Trophoblast cell (in vitro differentiated cells and primary cell): ENCODE results near the gene PTPRE.

Experiments used
- DNase-seq, 2 donors: peaks; one replicate each; pipeline ENCODE4 v3.0.0-alpha.2; 2016
- H2AFZ ChIP-seq: 2 replicates; pipeline ENCODE4 v1.6.1; 2013; ENCODE audit warnings: low read length, moderate library complexity, mild to moderate bottlenecking; ENCODE audit not compliant: insufficient read depth, poor library complexity
- H2AK5ac ChIP-seq: 2 replicates; pipeline ENCODE4 v1.6.1; 2013; ENCODE audit warnings: mild to moderate bottlenecking, low read length
- H2BK120ac ChIP-seq: 2 replicates; pipeline ENCODE4 v1.6.1; 2013; ENCODE audit warnings: low read length, mild to moderate bottlenecking, moderate library complexity; ENCODE audit not compliant: insufficient read depth, poor library complexity
- H2BK12ac ChIP-seq: 2 replicates; pipeline ENCODE4 v1.6.1; 2013; ENCODE audit warnings: mild to moderate bottlenecking, low read length, moderate library complexity
- H2BK5ac ChIP-seq: 2 replicates; pipeline ENCODE4 v1.6.1; 2013; ENCODE audit warnings: low read length, low read depth, moderate library complexity, mild to moderate bottlenecking; ENCODE audit not compliant: poor library complexity
- H3K14ac ChIP-seq: 2 replicates; pipeline ENCODE4 v1.6.1; 2013; ENCODE audit warnings: mild to moderate bottlenecking, low read length
- H3K18ac ChIP-seq: 2 replicates; pipeline ENCODE4 v1.6.1; 2013; ENCODE audit warnings: mild to moderate bottlenecking, low read length
- H3K23ac ChIP-seq: 2 replicates; pipeline ENCODE4 v1.6.1; 2013; ENCODE audit warnings: low read length
- H3K27ac ChIP-seq: 2 replicates; pipeline ENCODE4 v1.5.1; 2013; ENCODE audit warnings: low read depth, mild to moderate bottlenecking, inconsistent platforms, low read length, moderate library complexity
- H3K27me3 ChIP-seq: 2 replicates; pipeline ENCODE4 v1.6.1; 2013; ENCODE audit warnings: inconsistent platforms, mild to moderate bottlenecking, low read length, moderate library complexity; ENCODE audit not compliant: insufficient read depth
- H3K36me3 ChIP-seq, 2 experiments: 1 replicate in 1 of 2; 2 replicates in 1 of 2; pipeline ENCODE4 v1.6.1; 2013; ENCODE audit warnings: low read length in 2 of 2, mild to moderate bottlenecking in 2 of 2, moderate library complexity in 1 of 2; ENCODE audit not compliant: insufficient read depth in 2 of 2, control insufficient read depth in 1 of 2
- H3K4ac ChIP-seq: 2 replicates; pipeline ENCODE4 v1.6.1; 2013; ENCODE audit warnings: low read depth, mild to moderate bottlenecking, low read length, moderate library complexity
- H3K4me1 ChIP-seq, 2 experiments: 1 replicate in 1 of 2; 2 replicates in 1 of 2; pipeline ENCODE4 v1.6.1; 2013; ENCODE audit warnings: low read length in 2 of 2, mild to moderate bottlenecking in 2 of 2, moderate library complexity in 1 of 2; ENCODE audit not compliant: insufficient read depth in 2 of 2, control insufficient read depth in 1 of 2
- H3K4me2 ChIP-seq: 2 replicates; pipeline ENCODE4 v1.6.1; 2013; ENCODE audit warnings: inconsistent platforms, mild to moderate bottlenecking, low read length, moderate library complexity
- H3K4me3 ChIP-seq: 2 replicates; pipeline ENCODE4 v1.5.1; 2013; ENCODE audit warnings: mild to moderate bottlenecking, low read depth, low read length, inconsistent platforms
- H3K79me1 ChIP-seq: one replicate; pipeline ENCODE4 v1.6.1; 2013; ENCODE audit warnings: low read length
- H3K79me2 ChIP-seq: 2 replicates; pipeline ENCODE4 v1.6.1; 2013; ENCODE audit warnings: low read length, mild to moderate bottlenecking; ENCODE audit not compliant: control insufficient read depth, insufficient read depth, poor library complexity
- H3K9ac ChIP-seq: 2 replicates; pipeline ENCODE4 v1.6.1; 2013; ENCODE audit warnings: mild to moderate bottlenecking, low read length
- H3K9me3 ChIP-seq: 2 replicates; pipeline ENCODE4 v1.6.1; 2013; ENCODE audit warnings: low read depth, mild to moderate bottlenecking, control low read depth, inconsistent platforms, low read length; ENCODE audit not compliant: insufficient read depth
- H4K12ac ChIP-seq: 2 replicates; pipeline ENCODE4 v1.6.1; 2013; ENCODE audit warnings: low read depth, mild to moderate bottlenecking, low read length, moderate library complexity
- H4K8ac ChIP-seq: 2 replicates; pipeline ENCODE4 v1.6.1; 2013; ENCODE audit warnings: low read depth, mild to moderate bottlenecking, low read length, moderate library complexity
- H4K91ac ChIP-seq: one replicate; pipeline ENCODE4 v1.6.1; 2013; ENCODE audit warnings: low read depth, mild to moderate bottlenecking, low read length, moderate library complexity
- WGBS: extraction: QIAGEN DNeasy Blood & Tissue Kit; methylation state at CpG from one replicate; pipeline ENCODE4 v1.1.7; 2013; ENCODE audit warnings: missing lambda C conversion rate; ENCODE audit not compliant: insufficient read length, insufficient coverage; ENCODE audit errors: extremely low coverage; 5-methylcytosine and 5-hydroxymethylcytosine counted together

The PTPRE gene

DNA sequence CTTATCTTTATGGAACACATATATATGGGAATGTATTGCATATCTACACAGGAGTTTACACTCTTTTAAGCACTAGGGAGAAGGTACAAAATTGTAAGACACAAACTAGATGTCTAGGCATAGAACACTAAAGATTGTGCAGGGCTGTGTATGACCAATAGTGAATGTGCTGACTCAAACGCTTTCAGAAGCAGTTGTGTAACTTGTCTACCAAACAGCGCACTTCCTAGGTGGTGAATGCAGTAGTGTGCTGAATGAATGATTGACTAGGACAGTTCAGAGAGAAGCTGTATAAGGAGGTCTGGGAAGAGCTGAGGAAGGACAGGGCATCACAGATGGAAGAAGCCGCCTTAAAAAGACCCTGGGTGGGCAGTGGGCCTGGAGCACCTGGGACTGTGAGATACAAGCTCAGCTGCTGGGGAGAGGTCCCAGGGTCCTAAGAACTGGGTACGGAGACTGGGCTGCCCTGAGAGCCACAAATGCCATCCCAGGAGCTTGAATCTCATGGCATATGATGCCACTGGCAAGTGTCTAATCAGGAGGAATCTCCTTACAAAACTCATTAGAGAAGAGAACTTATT lies 28.3 kb upstream of the PTPRE start:
- no peak overlapping the region for H2AK5ac ChIP-seq
- H4K91ac ChIP-seq = no peak overlapping the region
- H3K27me3 ChIP-seq = no peaks in the 10 kb centered on the region
- no peak overlapping the region for H3K18ac ChIP-seq
- H2AFZ ChIP-seq = no peak overlapping the region
- no peak overlapping the region for H4K8ac ChIP-seq
- no peak overlapping the region for H3K9ac ChIP-seq
- no peak overlapping the region for H3K23ac ChIP-seq
- no peaks in the 10 kb centered on the region for H3K36me3 ChIP-seq
- no peak for DNase-seq
- peaks cover 4 to 8% of the 10 kb centered on the region in 2 experiments for H3K4me1 ChIP-seq
- no peak overlapping the region for H3K27ac ChIP-seq
- H2BK5ac ChIP-seq = no peak overlapping the region
- H3K79me2 ChIP-seq = no peaks in the 10 kb centered on the region
- H3K4me2 ChIP-seq = no peak overlapping the region
- H3K4ac ChIP-seq = no peak overlapping the region
- no peak overlapping the region for H2BK12ac ChIP-seq
- H3K4me3 ChIP-seq = no peak overlapping the region
- WGBS = no CpG with 5 or more reads among the region's 4 CpGs
- no peaks in the 10 kb centered on the region for H3K9me3 ChIP-seq
- H3K79me1 ChIP-seq = no peaks in the 10 kb centered on the region
- H2BK120ac ChIP-seq = no peak overlapping the region
- no peak overlapping the region for H4K12ac ChIP-seq
- H3K14ac ChIP-seq = no peak overlapping the region

DNA sequence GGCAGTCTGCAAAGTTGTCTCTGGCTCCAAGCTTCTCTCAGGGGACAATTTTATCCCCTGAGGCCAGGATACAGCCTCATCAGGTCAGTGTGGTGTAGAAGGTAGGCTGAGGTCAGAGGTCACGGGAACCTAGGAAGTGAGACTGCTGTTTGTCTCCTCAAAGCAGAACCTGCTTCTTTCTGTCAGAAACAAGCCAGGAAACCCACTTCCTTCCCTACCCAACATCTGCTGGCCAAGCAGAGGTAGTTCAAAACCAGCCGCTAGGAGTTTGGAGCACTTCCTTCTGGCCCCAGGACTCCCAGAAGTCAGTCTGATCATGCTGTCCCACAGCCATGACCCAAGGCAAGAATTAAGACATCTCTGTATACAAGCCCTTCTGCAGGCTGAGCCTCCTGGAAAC lies 26.3 kb upstream of the PTPRE start:
- Histone ChIP-seq H4K91ac (no peak overlapping the region), H3K4ac (no peak overlapping the region), H2BK5ac (no peak overlapping the region), H3K4me3 (no peak overlapping the region), H3K4me2 (no peak overlapping the region), H3K9me3 (no peaks in the 10 kb centered on the region), H3K14ac (no peak overlapping the region), H3K18ac (no peak overlapping the region), H3K27me3 (no peaks in the 10 kb centered on the region), H4K8ac (no peak overlapping the region), H3K23ac (no peak overlapping the region), H2AFZ (no peak overlapping the region), H3K79me2 (no peaks in the 10 kb centered on the region), H2BK12ac (no peak overlapping the region), H3K79me1 (no peaks in the 10 kb centered on the region), H3K36me3 (no peaks in the 10 kb centered on the region), H3K9ac (no peak overlapping the region), H2AK5ac (no peak overlapping the region), H3K4me1 (peaks cover 4% of the 10 kb centered on the region in 2 experiments), H2BK120ac (no peak overlapping the region), H3K27ac (no peak overlapping the region), H4K12ac (no peak overlapping the region)
- WGBS = no CpG with 5 or more reads among the region's 2 CpGs
- no peak for DNase-seq

DNA sequence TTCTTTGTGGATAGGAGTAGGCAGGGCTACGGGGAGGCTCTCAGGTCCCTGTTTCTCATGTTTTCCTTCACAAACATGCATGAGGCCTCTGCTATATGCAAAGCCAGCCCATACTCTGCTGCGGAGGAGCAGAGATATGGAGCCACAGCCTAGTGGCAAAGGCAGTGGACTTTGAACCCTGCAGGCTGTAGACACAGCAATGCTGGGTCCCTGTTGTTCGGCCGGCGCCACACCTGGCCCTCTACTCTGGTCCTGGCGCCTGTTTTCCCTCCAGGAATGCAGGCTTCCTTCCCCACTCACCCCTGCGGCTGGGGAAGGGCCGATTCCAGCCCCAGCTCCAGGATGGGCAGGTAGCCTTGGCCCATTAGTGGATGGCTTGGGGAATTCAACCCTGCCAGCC lies 25.6 kb upstream of the PTPRE start:
- H3K27me3 ChIP-seq = no peaks in the 10 kb centered on the region

DNA sequence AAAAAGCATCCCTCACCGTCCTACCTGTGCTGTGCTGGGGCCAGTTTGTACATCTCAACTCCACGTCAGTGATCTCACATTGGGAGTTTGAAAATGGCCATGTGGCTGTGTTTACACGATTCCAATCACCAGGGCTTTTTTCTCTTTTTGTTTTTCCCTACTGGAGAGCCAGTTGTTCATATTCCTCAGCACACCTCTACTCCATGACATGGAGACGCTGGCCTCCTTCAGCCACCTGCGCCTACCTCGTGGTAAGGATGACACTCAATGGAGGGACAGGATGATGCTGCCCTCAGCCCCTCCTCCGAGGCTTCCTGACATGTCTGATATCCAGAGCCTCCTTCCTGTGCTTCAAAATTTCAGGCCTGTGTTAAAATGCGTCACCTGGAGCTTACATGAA lies 24.5 kb upstream of the PTPRE start:
- Histone ChIP-seq H3K23ac (no peak overlapping the region), H4K91ac (no peak overlapping the region)

More for the DNA sequence above, 25.6 kb upstream of the PTPRE start:
- Histone ChIP-seq H3K4me2 (no peak overlapping the region), H3K4me3 (no peak overlapping the region), H3K9me3 (no peaks in the 10 kb centered on the region), H3K27ac (no peak overlapping the region), H4K91ac (no peak overlapping the region), H3K79me1 (no peaks in the 10 kb centered on the region), H3K79me2 (no peaks in the 10 kb centered on the region), H3K23ac (no peak overlapping the region), H2AFZ (no peak overlapping the region), H3K4ac (no peak overlapping the region), H4K8ac (no peak overlapping the region), H2BK5ac (no peak overlapping the region), H2AK5ac (no peak overlapping the region), H4K12ac (no peak overlapping the region), H3K4me1 (peaks cover 4% of the 10 kb centered on the region in 2 experiments), H3K9ac (no peak overlapping the region), H3K18ac (no peak overlapping the region), H3K14ac (no peak overlapping the region), H2BK12ac (no peak overlapping the region), H3K36me3 (no peaks in the 10 kb centered on the region), H2BK120ac (no peak overlapping the region)
- WGBS = no CpG with 5 or more reads among the region's 8 CpGs
- DNase-seq = no peak

More for the DNA sequence above, 24.5 kb upstream of the PTPRE start:
- Histone ChIP-seq H3K4me2 (no peak overlapping the region), H2AK5ac (no peak overlapping the region), H2AFZ (no peak overlapping the region), H3K4me1 (peaks cover 4% of the 10 kb centered on the region in 2 experiments), H2BK5ac (no peak overlapping the region), H4K12ac (no peak overlapping the region), H3K4ac (no peak overlapping the region), H3K79me2 (no peaks in the 10 kb centered on the region), H3K36me3 (no peaks in the 10 kb centered on the region), H3K27me3 (no peaks in the 10 kb centered on the region), H3K18ac (no peak overlapping the region), H3K9me3 (no peaks in the 10 kb centered on the region), H3K9ac (no peak overlapping the region), H4K8ac (no peak overlapping the region), H3K4me3 (no peak overlapping the region), H3K14ac (no peak overlapping the region), H3K27ac (no peak overlapping the region), H3K79me1 (no peaks in the 10 kb centered on the region), H2BK12ac (no peak overlapping the region), H2BK120ac (no peak overlapping the region)
- DNase-seq = no peak
- WGBS = no CpG with 5 or more reads among the region's 8 CpGs
